ENCODE measurements around the gene CDK18. TPM values are rescaled to one million over a fixed set of nuclear protein-coding genes. Genes with fewer than 3 reads are reported as not detected.

The CDK18 gene
- total RNA-seq, 1 experiment from 2014 or later = 0.05 TPM

DNA sequence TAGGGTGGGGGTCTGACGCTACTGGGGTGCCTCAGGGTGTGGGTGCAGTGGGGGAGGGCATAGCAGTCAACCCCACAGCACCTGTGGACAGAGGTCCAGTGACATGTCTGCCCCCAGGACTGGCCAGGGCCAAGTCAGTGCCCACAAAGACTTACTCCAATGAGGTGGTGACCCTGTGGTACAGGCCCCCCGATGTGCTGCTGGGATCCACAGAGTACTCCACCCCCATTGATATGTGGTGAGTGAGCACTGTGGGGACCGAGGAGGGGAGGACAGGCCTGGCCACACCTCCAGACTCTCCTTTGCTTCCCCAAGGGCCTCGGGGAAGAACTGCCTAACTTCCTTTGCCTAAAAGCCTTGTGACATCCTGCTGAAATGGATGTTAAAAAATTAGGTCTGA, 23.5 kb downstream of the CDK18 start:
- H3K4me3 ChIP-seq = no peak overlapping the region
- DNase-seq (ENCODE audit: low read depth in 1 of 2, low spot score in 2 of 2) = no peak
- peaks cover 14% of the 10 kb centered on the region for H3K4me1 ChIP-seq (replicated peaks)
- H3K9me3 ChIP-seq (replicated peaks) = no peaks in the 10 kb centered on the region
- H3K36me3 ChIP-seq = no peaks in the 10 kb centered on the region
- peaks cover 3% of the 10 kb centered on the region; the same call in 1 of the 2 replicates for H3K27me3 ChIP-seq (replicated peaks)
- H3K27ac ChIP-seq = no peak overlapping the region

DNA sequence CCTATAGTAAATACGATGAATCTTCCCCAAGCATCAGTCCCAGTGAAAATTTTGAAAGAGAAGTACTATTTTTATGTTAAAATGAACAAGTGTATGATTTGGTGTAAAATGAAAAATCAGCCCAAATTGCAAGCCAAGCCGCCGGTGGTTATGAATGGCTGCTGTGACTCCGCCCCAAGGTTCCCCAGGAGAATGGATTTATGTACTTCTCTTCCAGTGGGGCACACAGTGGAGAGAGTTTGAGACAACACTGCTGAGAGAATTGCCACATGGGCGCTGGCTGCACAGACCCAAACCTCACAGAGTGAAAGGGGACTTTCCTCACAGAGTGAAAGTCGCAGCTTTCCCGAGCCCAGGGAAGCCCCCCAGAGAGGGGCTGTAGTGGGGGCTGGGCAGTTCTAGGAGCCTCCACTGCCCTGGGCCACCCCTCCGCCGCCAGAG, 24.0 kb downstream of the CDK18 start:
- H3K36me3 ChIP-seq = no peaks in the 10 kb centered on the region
- DNase-seq (ENCODE audit: low read depth in 1 of 2, low spot score in 2 of 2) = peak in 1 of 2 experiments; percentile 21
- no peak overlapping the region for H3K27ac ChIP-seq
- H3K27me3 ChIP-seq (replicated peaks) = peaks cover 3% of the 10 kb centered on the region; the same call in 1 of the 2 replicates
- peaks cover 14% of the 10 kb centered on the region for H3K4me1 ChIP-seq (replicated peaks)
- H3K9me3 ChIP-seq (replicated peaks) = no peaks in the 10 kb centered on the region
- no peak overlapping the region for H3K4me3 ChIP-seq

DNA sequence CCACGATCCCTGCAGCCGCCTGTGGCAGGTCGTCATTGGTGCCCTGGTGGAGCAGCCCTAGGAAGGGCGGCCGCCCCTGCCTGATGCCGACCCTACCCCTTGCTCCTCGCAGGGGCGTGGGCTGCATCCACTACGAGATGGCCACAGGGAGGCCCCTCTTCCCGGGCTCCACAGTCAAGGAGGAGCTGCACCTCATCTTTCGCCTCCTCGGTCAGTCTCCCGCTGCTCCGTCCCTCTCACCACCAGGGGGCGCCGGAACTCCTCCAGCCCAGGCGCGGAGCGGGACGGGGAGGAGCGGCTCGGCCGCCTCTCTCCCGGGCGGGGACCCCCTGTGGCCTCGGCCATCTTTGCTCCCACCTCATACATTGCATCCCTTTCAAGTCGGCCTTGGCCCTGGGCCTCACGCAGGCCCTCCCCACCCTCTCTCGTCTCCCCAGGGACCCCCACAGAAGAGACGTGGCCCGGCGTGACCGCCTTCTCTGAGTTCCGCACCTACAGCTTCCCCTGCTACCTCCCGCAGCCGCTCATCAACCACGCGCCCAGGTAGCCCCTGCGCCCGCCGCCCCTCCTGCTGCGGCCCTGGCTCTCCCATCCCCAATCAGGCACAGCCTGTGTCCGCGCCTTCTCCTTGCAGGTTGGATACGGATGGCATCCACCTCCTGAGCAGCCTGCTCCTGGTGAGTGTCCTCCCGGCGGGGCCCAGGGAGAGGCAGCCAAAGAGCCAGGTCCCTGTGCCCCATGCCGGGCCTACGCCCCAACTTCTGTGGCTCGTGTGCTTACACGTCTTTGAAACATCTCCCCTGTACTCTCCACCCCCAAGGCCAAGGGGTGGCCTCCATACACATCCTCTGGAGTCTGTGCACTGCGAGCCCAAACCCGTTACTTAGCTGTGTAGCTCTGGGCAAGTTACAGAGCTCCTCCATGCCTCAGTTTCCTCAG, 24.7 kb downstream of the CDK18 start:
- H3K36me3 ChIP-seq = no peaks in the 10 kb centered on the region
- H3K27me3 ChIP-seq (replicated peaks) = peaks cover 3% of the 10 kb centered on the region; the same call in 1 of the 2 replicates
- no peaks in the 10 kb centered on the region for H3K9me3 ChIP-seq (replicated peaks)
- no peak overlapping the region for H3K4me3 ChIP-seq
- peak; percentile 57 to 76 for DNase-seq (ENCODE audit: low read depth in 1 of 2, low spot score in 2 of 2)
- no peak overlapping the region for H3K27ac ChIP-seq
- peaks cover 14% of the 10 kb centered on the region for H3K4me1 ChIP-seq (replicated peaks)

- Histone ChIP-seq H3K4me1 (replicated peaks) (peaks cover 14% of the 10 kb centered on the region), H3K27ac (no peak overlapping the region), H3K27me3 (replicated peaks) (peaks cover 3% of the 10 kb centered on the region; the same call in 1 of the 2 replicates), H3K9me3 (replicated peaks) (no peaks in the 10 kb centered on the region), H3K4me3 (no peak overlapping the region), H3K36me3 (no peaks in the 10 kb centered on the region)
- DNase-seq (ENCODE audit: low read depth in 1 of 2, low spot score in 2 of 2) = no peak
These were observed 25.6 kb downstream of the CDK18 start for GRCh38 chr1:205530116-205530515.

DNA sequence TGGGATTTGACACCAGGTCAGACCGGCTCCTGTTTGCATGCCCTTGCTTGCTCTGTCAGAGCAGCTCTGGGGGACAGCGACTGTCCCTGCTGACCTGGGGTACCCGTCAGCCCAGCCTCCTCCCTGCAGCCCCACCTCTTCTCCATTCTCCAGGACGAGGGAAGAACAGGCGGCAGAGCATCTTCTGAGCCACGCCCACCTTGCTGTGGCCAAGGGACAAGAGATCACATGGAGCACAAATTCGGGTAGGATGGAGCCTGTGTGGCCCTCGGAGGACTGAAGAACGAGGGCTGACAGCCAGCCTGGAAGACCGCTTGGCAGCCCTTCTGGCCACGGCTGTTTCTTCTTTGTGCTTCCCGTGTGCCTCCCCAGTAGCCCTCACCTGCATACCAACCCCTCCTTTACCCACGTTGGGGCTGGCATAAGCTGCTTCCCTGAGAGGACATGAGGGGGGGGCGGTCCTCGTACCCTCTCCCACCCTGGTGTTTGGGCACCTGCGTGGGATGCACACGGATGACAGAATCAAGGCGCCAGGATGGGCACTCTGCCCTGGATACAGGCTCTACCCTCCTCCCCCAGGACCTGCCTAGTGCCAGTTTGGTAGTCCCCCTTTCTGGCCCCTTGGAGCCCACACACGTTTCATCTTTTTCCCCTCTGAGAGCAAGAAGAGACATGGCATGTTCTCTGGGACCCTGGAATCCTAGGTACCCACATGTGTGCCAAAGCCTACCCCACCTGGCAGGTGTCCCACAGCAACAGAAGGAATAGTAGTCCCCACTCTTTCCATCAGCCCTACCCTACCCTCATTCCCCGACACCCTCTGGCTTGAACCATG, 26.9 kb downstream of the CDK18 start:
- Histone ChIP-seq H3K4me1 (replicated peaks) (peaks cover 14% of the 10 kb centered on the region), H3K36me3 (no peaks in the 10 kb centered on the region), H3K27me3 (replicated peaks) (peaks cover 3% of the 10 kb centered on the region; the same call in 1 of the 2 replicates), H3K9me3 (replicated peaks) (no peaks in the 10 kb centered on the region), H3K27ac (no peak overlapping the region), H3K4me3 (no peak overlapping the region)
- no peak for DNase-seq (ENCODE audit: low read depth in 1 of 2, low spot score in 2 of 2)

DNA sequence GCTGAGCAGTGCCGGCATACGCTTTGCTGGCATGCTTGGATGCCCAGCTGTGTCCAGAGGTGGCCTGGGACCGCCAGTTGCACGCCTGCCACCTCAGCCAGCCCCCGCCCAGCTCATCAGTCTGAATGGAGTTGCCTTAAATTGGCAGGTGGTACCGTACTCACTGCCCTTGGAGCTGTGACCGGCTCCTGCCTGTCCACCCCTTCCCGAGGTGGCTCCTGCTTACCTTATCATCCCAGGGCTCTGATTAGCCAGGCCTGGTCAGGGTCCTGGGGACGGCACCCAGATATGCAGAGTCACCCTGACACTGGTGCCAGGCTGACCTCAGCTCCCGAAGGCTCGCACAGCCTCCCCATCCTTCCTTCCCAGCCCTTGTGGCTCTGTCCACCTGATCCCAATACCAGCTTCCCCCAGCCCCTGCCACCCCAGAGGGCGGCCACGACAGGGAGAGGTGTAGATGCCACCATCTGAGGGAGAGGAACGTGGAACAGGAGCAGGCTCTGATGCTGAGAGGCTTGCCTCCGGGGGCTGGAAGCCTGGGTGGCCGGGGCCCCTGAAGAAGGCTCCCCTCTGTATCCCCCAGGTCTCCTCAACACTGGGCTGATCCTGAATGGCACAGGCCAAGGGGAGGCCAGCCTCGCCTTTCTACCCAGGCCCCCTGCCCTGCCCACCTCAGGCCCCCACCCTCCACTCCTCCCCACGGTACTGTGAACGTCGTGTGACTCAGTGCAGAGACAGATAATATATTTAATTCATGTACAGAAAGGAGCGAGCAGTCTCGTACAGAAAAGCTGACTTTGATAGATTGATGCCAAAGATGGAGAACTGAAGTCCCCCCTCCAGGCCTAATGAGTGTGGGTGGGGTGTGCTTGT, 27.8 kb downstream of the CDK18 start:
- Histone ChIP-seq H3K27ac (no peak overlapping the region), H3K4me1 (replicated peaks) (peaks cover 19% of the 10 kb centered on the region), H3K36me3 (no peaks in the 10 kb centered on the region), H3K27me3 (replicated peaks) (peaks cover 3% of the 10 kb centered on the region; the same call in 1 of the 2 replicates), H3K4me3 (no peak overlapping the region), H3K9me3 (replicated peaks) (no peaks in the 10 kb centered on the region)
- DNase-seq (ENCODE audit: low read depth in 1 of 2, low spot score in 2 of 2) = no peak

GRCh38 chr1:205532996-205533735, 28.7 kb downstream of the CDK18 start:
- Histone ChIP-seq H3K27me3 (replicated peaks) (peaks cover 3% of the 10 kb centered on the region; the same call in 1 of the 2 replicates), H3K4me1 (replicated peaks) (peaks cover 19% of the 10 kb centered on the region), H3K36me3 (no peaks in the 10 kb centered on the region), H3K9me3 (replicated peaks) (no peaks in the 10 kb centered on the region), H3K27ac (no peak overlapping the region), H3K4me3 (no peak overlapping the region)
- no peak for DNase-seq (ENCODE audit: low read depth in 1 of 2, low spot score in 2 of 2)

DNA sequence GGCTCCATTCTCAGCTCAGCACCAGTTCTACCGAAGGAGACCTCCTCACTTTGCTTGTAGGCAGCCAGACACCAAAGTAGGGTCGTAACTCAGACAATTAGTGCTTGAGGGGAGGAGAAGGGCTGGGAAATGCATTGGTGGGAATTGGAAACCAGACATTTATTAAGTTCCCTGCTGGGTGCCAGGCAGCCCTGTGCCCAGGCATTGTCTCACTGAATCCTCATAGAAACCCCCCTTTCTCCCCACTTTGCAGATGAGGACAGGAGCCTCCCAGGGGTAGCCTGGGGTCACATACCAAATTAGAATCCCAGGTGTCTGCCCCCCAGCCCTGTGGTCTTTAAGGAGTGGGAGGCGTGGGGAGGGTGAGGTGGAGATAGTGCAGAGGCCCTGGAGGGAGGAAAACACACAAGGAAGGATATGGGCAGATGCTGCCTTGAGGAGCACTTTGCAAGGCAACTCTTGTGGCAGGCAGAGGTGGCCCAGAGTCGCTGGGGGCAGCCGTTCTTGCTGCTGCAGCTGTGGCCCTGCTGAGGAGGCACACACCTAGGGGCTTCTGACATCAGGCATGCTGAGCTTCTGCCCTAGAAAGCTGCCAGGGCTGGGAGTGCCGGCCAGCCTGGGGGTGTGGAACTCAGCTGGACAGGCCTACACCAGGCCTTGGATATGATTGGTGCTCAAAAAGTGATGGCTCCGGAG, 29.4 kb downstream of the CDK18 start:
- Histone ChIP-seq H3K4me3 (no peak overlapping the region), H3K27me3 (replicated peaks) (no peaks in the 10 kb centered on the region), H3K4me1 (replicated peaks) (peaks cover 16% of the 10 kb centered on the region), H3K36me3 (no peaks in the 10 kb centered on the region), H3K27ac (no peak overlapping the region), H3K9me3 (replicated peaks) (no peaks in the 10 kb centered on the region)
- no peak for DNase-seq (ENCODE audit: low read depth in 1 of 2, low spot score in 2 of 2)

DNA sequence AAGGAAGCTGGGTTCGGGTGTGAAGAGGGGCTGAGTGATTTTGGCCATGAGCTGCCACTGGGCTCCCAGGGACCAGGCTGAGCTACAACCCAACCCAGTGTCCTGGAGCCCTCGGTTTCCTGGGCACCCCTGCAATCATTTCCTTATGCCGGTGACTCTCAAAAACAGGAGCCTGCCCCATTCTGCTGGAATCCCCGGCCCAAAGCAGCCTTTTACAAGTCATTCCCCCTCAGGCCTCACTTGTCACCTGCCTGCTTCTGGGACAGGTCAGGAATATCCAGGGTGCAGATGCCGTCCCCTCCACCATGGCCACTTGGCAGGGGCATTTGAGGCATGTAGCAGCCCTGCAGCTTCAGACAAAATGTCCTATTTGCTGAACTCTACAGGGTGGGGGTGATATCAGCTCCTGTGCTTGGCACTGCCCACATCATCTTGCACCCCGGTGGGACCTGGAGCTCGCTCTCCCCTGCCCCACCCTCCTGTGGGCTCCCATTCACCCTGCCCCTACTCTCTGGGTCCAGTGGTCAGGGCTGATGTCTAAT, 30.0 kb downstream of the CDK18 start:
- Histone ChIP-seq H3K27me3 (replicated peaks) (no peaks in the 10 kb centered on the region), H3K9me3 (replicated peaks) (no peaks in the 10 kb centered on the region), H3K4me3 (no peak overlapping the region), H3K27ac (no peak overlapping the region), H3K36me3 (no peaks in the 10 kb centered on the region), H3K4me1 (replicated peaks) (peaks cover 10% of the 10 kb centered on the region)
- DNase-seq (ENCODE audit: low read depth in 1 of 2, low spot score in 2 of 2) = no peak

DNA sequence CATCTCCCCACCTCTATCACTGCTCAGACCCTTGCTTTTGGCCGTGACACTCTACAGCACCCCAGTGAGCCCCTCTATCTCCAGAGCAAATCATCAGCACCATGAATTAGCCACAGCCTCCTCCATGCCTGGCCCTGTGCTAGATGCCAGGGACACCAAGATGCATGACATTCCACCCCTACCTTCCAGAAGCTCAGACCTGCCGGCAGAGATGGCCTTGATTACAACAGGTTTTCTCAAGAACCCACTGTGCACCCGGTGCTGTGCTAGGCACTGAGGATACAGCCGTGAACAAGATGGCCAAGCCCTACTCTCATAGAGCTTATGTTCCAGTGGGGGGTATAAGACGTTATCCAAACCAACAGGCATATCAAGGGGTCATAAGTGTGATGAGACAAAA, 30.6 kb downstream of the CDK18 start:
- no peaks in the 10 kb centered on the region for H3K27me3 ChIP-seq (replicated peaks)
- H3K9me3 ChIP-seq (replicated peaks) = no peaks in the 10 kb centered on the region
- H3K4me1 ChIP-seq (replicated peaks) = peaks cover 7% of the 10 kb centered on the region
- H3K4me3 ChIP-seq = no peak overlapping the region
- no peaks in the 10 kb centered on the region for H3K36me3 ChIP-seq
- no peak for DNase-seq (ENCODE audit: low read depth in 1 of 2, low spot score in 2 of 2)
- no peak overlapping the region for H3K27ac ChIP-seq

GRCh38 chr1:205535866-205536758, 31.6 kb downstream of the CDK18 start:
- peak in 1 of 2 experiments; percentile 35 for DNase-seq (ENCODE audit: low read depth in 1 of 2, low spot score in 2 of 2)
- Histone ChIP-seq H3K4me1 (replicated peaks) (peaks cover 5% of the 10 kb centered on the region; the same call in 1 of the 2 replicates), H3K9me3 (replicated peaks) (no peaks in the 10 kb centered on the region)

More at GRCh38 chr1:205535866-205536758, 31.6 kb downstream of the CDK18 start:
- H3K4me3 ChIP-seq = no peak overlapping the region
- no peaks in the 10 kb centered on the region for H3K36me3 ChIP-seq
- no peaks in the 10 kb centered on the region for H3K27me3 ChIP-seq (replicated peaks)
- no peak overlapping the region for H3K27ac ChIP-seq
